Fibroblast of mammary gland (primary cell): ENCODE data around the gene CYTL1.

Source experiments
- DNase-seq: peaks from one replicate; pipeline ENCODE4 v3.0.0-alpha.2; 2010; ENCODE audit warnings: low read depth
- H3K4me3 ChIP-seq: 2 replicates; pipeline ENCODE4 v1.5.1; 2011; ENCODE audit warnings: low read depth, mild to moderate bottlenecking, low read length, moderate library complexity; ENCODE audit not compliant: control insufficient read depth
- TF ChIP-seq, protein P1 (sequence below): conservative IDR thresholded peaks from 2 replicates; pipeline ENCODE4 v1.5.1; 2011; ENCODE audit warnings: low read depth, low read length, inconsistent platforms; ENCODE audit not compliant: control insufficient read depth, insufficient read depth

Gene CYTL1

GRCh38 chr4:5027346-5027745, 8.1 kb upstream of the CYTL1 start:
- DNase-seq: peak; percentile 38
- no peak overlapping the region for H3K4me3 ChIP-seq
- TF ChIP-seq, protein P1, sequence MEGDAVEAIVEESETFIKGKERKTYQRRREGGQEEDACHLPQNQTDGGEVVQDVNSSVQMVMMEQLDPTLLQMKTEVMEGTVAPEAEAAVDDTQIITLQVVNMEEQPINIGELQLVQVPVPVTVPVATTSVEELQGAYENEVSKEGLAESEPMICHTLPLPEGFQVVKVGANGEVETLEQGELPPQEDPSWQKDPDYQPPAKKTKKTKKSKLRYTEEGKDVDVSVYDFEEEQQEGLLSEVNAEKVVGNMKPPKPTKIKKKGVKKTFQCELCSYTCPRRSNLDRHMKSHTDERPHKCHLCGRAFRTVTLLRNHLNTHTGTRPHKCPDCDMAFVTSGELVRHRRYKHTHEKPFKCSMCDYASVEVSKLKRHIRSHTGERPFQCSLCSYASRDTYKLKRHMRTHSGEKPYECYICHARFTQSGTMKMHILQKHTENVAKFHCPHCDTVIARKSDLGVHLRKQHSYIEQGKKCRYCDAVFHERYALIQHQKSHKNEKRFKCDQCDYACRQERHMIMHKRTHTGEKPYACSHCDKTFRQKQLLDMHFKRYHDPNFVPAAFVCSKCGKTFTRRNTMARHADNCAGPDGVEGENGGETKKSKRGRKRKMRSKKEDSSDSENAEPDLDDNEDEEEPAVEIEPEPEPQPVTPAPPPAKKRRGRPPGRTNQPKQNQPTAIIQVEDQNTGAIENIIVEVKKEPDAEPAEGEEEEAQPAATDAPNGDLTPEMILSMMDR: no peak

DNA sequence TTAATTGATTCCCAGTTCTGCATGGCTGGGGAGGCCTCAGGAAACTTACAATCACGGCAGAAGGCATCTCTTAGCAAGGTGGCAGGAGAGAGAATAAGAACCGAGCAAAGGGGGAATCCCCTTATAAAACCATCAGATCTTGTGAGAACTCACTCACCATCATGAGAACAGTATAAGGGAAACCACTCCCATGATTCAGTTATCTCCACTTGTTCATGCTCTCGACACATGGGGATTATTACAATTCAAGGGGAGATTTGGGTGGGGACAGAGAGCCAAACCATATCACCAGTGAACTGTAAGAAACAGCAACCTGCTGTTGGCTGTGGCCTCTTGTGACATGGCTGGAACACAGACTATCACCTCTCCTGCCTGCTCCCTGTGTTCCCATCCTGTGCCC, 7.1 kb upstream of the CYTL1 start:
- no peak overlapping the region for H3K4me3 ChIP-seq
- DNase-seq: no peak
- TF ChIP-seq, protein P1: no peak

DNA sequence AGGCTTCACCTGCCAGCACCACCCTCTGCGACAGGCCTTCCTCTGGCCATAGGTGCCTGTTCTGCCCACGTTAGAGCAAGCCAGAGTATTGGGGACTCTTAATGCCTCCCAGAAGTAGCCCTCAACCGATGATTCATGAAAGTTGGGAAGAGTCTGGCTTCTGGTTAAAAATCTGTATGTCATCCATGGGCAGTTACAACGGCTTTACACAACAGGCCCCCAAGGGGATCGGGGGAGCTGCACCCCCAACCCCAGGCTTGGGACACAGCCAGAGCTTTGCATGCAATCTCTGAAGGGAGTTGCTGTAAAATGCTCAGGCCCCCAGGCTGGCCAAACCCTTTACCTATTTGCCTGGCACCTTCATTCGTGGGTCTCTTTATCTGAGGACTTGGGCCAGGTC, 5.4 kb upstream of the CYTL1 start:
- DNase-seq: peak; percentile 62
- H3K4me3 ChIP-seq: no peak overlapping the region
- TF ChIP-seq, protein P1: no peak

GRCh38 chr4:5021546-5021945, 2.3 kb upstream of the CYTL1 start:
- TF ChIP-seq, protein P1: no peak
- no peak overlapping the region for H3K4me3 ChIP-seq
- DNase-seq: no peak

- TF ChIP-seq, protein P1: no peak
- no peak for DNase-seq
- no peak overlapping the region for H3K4me3 ChIP-seq
Measured at GRCh38 chr4:5020341-5020740, 1.1 kb upstream of the CYTL1 start.

DNA sequence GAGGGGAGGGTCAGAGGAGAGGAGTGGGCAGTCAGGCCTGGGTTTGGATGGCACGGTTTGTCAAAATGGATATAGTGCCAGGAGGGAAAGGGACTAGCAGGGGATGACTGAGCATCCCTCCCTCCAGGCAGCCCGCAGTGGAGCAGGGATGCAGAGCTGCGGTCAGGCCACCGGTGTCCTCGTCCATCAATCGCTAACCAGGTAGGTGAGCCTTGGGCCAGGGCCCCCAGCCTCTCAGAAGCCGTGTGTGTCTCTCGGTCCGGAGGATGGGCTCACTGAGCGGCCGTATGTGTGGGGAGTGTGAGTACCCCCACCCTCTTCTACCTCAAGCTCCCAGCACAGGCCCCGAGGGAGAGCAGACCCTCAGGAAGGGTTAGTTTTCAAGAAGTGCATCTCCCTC, 538 bp upstream of the CYTL1 start:
- no peak overlapping the region for H3K4me3 ChIP-seq
- TF ChIP-seq, protein P1: no peak
- no peak for DNase-seq

DNA sequence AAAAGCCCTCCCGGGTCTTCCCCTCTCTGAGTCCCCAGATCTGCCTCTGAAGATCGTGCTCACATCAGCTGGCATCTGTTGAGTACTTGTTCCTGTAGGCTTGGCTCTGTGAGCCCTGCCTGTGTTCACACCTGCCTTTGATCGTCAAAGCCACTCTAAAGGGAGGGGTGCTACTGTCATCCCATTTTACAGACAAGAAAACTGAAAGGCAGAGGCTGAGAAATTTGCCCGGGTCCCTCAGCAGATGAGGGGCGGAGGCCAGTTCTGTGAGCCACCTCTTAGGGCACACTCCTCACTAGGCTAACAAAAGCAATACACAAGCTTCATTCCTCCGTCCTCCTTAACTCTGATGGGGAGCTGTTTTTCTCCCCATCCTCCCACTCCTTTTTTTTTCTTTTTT, 655 bp downstream of the CYTL1 start:
- DNase-seq: no peak
- H3K4me3 ChIP-seq: no peak overlapping the region
- TF ChIP-seq, protein P1: no peak
